Stimulated activated naive B cell treated with anti-CD40 and anti-IgM and Interleukin-4, amounts not matched to agents 10 μg/mL and 1 μg/mL and 100 μg/mL, for 72 hours (primary cell): Measurements from ENCODE around the gene CTDSP1.
A peak's percentile ranks its signal among the peaks of the same experiment; 100 is the strongest.

Experiments
- ATAC-seq, 2 donors: fragments of 150-1000 bp; cut with Tn5 transposase; replicated peaks; 2 replicates each; pipeline ENCODE4 v1.10.0; 2021; ENCODE audit warnings: moderate library complexity in 1 of 2
- DNase-seq: peaks from one replicate; pipeline ENCODE4 v3.0.0; 2021
- H3K27ac Mint-ChIP-seq: one replicate; pipeline ENCODE4 v1.8.0; 2022; ENCODE audit warnings: mild to moderate bottlenecking, mixed read lengths
- H3K27me3 Mint-ChIP-seq, 2 donors: one replicate each; pipeline ENCODE4 v1.8.0; 2022; ENCODE audit warnings: mixed read lengths in 2 of 2
- H3K36me3 Mint-ChIP-seq, 2 donors: one replicate each; pipeline ENCODE4 v1.8.0; 2022; ENCODE audit warnings: mixed read lengths in 2 of 2, mild to moderate bottlenecking in 1 of 2
- H3K4me1 Mint-ChIP-seq, 2 donors: one replicate each; pipeline ENCODE4 v1.8.0; 2022; ENCODE audit warnings: mixed read lengths in 2 of 2, mild to moderate bottlenecking in 1 of 2
- H3K4me3 Mint-ChIP-seq, 2 donors: one replicate each; pipeline ENCODE4 v1.8.0; 2022; ENCODE audit warnings: mild to moderate bottlenecking in 2 of 2, mixed read lengths in 2 of 2, moderate library complexity in 1 of 2
- H3K9me3 Mint-ChIP-seq, 2 donors: one replicate each; pipeline ENCODE4 v1.8.0; 2022; ENCODE audit warnings: mixed read lengths in 2 of 2, mild to moderate bottlenecking in 1 of 2

The CTDSP1 gene

DNA sequence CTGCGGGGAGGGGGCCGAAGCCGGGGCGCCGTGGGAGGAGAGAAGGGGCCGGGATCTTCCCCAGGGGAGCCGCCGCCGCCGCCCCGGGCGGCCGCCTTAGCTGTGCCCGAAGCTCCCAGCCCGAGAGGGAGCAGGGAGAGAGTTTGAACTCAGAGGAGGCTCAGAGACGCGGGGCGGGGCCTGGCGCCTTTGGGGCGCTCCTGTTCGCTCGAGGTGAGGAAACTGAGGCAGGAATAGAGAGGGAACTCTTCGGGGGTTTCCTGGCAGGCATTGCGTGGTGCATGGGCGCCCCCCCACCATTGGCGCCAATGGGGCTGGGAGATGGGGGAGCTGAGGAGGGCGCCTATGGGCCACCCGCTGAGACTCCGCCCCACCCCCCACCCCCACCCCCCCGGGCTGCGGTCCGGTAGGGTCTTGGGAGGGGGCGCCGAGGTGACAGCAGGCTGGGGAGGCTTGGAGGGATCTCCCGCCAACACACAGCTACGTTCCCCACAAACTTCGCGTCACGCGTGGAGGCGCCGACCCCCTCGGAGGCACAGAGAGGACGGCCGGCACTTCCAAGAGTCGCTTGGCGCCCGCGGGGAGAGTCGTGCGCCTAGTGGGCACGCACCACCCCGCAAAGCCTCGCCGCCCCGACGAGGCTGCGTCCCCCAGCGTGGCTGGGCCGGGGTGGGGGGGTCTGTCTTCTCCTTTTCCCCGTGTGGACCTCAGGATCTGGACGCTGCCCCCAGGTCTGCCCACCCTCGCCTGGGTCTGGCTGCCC, 680 bp downstream of the CTDSP1 start:
- Mint-ChIP-seq H3K4me3 (peak overlapping the region; percentile 96 to 99), H3K4me1 (peaks cover 49 to 87% of the 10 kb centered on the region in 2 donors), H3K9me3 (no peaks in the 10 kb centered on the region), H3K27ac (peak overlapping the region; percentile 96), H3K36me3 (peaks cover 20 to 23% of the 10 kb centered on the region in 2 donors), H3K27me3 (peaks cover 0 to 7% of the 10 kb centered on the region in 2 donors)
- DNase-seq (no peak), ATAC-seq (peak in 1 of 2 donors; percentile 5)

DNA sequence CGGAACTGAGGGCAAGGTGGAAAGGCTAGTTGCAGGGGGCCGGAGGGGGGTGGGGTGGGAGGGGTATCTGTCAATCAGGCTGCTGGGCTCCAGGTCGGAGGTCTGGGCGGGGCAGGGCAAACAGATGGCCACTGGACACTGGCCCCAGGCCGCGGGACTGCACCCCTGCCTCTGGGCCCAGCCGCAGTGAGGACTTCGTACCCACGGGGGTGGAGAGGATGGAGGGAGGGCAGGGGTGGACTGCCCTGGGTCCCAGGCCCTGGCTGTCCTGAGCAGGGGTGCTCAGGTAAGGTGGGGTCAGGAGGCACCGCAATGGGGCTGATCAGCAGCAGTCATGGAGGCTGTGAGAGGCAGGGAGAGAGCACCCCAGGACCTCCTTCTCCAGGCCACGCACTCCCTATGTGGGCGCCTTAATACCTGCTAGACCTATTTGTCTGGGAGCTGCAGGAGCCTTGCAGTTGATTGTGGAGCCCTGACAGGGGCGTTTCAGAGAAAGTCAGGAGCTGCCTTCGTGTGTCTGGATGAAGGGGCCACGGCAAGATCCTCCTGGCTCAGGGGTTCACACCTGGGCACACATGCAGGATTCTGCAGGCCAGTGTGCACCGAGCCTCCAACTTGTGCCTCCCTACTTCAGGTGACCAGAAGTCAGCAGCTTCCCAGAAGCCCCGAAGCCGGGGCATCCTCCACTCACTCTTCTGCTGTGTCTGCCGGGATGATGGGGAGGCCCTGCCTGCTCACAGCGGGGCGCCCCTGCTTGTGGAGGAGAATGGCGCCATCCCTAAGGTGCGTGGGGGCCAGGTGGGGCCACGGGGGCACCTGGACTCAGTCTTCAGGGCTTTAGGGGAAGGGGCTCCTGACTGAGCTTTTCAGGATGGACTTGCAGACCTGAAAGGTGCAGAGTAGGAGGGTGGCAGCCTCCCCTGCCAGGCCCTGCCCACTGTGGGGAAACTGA, 1.5 kb downstream of the CTDSP1 start:
- H3K27me3 Mint-ChIP-seq = peaks cover 0 to 7% of the 10 kb centered on the region in 2 donors
- DNase-seq (no peak), ATAC-seq (no peak)
- peaks cover 52 to 87% of the 10 kb centered on the region in 2 donors for H3K4me1 Mint-ChIP-seq
- peak overlapping the region; percentile 71 for H3K27ac Mint-ChIP-seq
- H3K36me3 Mint-ChIP-seq = peaks cover 20 to 23% of the 10 kb centered on the region in 2 donors
- no peaks in the 10 kb centered on the region for H3K9me3 Mint-ChIP-seq
- peak overlapping the region; percentile 96 to 99 for H3K4me3 Mint-ChIP-seq

DNA sequence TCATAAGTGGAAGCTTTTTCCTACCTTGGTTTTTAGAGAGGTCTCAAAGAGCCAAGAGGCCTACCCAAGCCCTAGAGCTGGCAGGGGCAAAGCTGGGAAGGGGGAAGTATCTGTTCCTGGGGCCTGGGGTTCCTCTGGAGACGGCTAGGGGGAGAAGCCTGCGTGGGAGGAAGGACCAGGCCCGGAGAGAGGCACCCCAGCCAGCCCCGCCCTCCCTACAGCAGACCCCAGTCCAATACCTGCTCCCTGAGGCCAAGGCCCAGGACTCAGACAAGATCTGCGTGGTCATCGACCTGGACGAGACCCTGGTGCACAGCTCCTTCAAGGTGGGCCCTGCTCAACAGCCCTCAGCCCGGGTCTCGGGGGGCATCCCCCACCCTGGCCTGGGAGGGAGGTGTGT, 2.2 kb downstream of the CTDSP1 start:
- H3K27me3 Mint-ChIP-seq = peaks cover 0 to 7% of the 10 kb centered on the region in 2 donors
- ATAC-seq (no peak), DNase-seq (no peak)
- H3K36me3 Mint-ChIP-seq = peaks cover 20 to 23% of the 10 kb centered on the region in 2 donors
- H3K9me3 Mint-ChIP-seq = no peaks in the 10 kb centered on the region
- peaks cover 51 to 86% of the 10 kb centered on the region in 2 donors for H3K4me1 Mint-ChIP-seq
- H3K27ac Mint-ChIP-seq = peak overlapping the region; percentile 71
- peak overlapping the region; percentile 96 to 99 for H3K4me3 Mint-ChIP-seq

DNA sequence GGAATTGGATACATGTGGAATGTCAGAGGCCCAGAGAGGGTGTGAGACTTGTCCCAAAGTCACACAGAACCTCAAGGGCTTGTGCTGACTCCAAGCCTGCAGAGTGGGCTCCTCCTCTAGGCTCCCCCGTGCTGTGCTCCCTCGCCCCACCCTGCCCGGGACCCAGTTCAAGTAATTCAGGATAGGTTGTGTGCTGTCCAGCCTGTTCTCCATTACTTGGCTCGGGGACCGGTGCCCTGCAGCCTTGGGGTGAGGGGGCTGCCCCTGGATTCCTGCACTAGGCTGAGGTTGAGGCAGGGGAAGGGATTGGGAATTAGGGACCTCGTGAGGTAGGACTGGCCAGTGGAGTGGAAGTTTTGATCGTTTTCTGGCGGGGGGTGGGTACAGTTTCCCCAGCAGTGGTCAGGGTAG, 2.8 kb downstream of the CTDSP1 start:
- ATAC-seq = no peak
- H3K36me3 Mint-ChIP-seq = peaks cover 20 to 23% of the 10 kb centered on the region in 2 donors
- H3K4me1 Mint-ChIP-seq = peaks cover 51 to 86% of the 10 kb centered on the region in 2 donors
- no peak for DNase-seq
- no peak overlapping the region for H3K4me3 Mint-ChIP-seq
- peaks cover 0 to 6% of the 10 kb centered on the region in 2 donors for H3K27me3 Mint-ChIP-seq
- H3K9me3 Mint-ChIP-seq = no peaks in the 10 kb centered on the region
- H3K27ac Mint-ChIP-seq = peak overlapping the region; percentile 59

DNA sequence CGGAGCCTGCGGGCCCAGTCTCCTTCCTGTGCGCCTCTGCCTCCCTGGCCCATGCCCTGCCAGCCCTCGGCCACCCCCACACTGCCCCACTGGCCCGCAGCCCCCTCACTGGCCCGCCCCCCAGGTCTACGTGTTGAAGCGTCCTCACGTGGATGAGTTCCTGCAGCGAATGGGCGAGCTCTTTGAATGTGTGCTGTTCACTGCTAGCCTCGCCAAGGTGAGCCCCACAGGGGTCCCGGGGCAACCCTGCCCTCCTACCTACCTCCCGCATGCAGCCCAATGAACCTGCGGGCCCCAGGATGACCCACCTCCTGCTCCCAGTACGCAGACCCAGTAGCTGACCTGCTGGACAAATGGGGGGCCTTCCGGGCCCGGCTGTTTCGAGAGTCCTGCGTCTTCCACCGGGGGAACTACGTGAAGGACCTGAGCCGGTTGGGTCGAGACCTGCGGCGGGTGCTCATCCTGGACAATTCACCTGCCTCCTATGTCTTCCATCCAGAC, 3.3 kb downstream of the CTDSP1 start:
- Mint-ChIP-seq H3K27ac (no peak overlapping the region), H3K4me3 (no peak overlapping the region), H3K27me3 (peaks cover 0 to under 1% of the 10 kb centered on the region in 2 donors), H3K4me1 (peaks cover 49 to 86% of the 10 kb centered on the region in 2 donors), H3K36me3 (peaks cover 20 to 23% of the 10 kb centered on the region in 2 donors), H3K9me3 (no peaks in the 10 kb centered on the region)
- ATAC-seq = no peak
- no peak for DNase-seq

DNA sequence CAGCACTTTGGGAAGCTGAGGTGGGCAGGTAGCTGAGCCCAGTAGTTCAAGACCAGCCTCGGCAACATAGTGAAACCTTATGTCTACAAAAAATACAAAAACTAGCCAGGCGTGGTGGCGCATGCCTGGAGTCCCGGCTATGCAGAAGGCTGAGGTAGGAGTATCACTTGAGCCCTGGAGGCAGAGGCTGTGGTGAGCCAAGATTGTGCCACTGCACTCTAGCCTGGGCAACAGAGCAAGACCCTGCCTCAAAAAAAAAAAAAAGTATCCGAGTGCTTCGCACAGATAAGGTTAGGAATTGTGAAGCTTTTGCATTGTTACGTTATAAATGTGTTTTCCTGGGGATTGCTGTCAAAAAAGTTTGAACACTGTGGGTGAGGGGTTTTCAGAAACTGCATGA, 4.1 kb downstream of the CTDSP1 start:
- DNase-seq (no peak), ATAC-seq (no peak)
- peaks cover 51 to 82% of the 10 kb centered on the region in 2 donors for H3K4me1 Mint-ChIP-seq
- no peak overlapping the region for H3K27ac Mint-ChIP-seq
- no peak overlapping the region for H3K4me3 Mint-ChIP-seq
- no peaks in the 10 kb centered on the region for H3K9me3 Mint-ChIP-seq
- no peaks in the 10 kb centered on the region for H3K27me3 Mint-ChIP-seq
- peaks cover 20 to 23% of the 10 kb centered on the region in 2 donors for H3K36me3 Mint-ChIP-seq

DNA sequence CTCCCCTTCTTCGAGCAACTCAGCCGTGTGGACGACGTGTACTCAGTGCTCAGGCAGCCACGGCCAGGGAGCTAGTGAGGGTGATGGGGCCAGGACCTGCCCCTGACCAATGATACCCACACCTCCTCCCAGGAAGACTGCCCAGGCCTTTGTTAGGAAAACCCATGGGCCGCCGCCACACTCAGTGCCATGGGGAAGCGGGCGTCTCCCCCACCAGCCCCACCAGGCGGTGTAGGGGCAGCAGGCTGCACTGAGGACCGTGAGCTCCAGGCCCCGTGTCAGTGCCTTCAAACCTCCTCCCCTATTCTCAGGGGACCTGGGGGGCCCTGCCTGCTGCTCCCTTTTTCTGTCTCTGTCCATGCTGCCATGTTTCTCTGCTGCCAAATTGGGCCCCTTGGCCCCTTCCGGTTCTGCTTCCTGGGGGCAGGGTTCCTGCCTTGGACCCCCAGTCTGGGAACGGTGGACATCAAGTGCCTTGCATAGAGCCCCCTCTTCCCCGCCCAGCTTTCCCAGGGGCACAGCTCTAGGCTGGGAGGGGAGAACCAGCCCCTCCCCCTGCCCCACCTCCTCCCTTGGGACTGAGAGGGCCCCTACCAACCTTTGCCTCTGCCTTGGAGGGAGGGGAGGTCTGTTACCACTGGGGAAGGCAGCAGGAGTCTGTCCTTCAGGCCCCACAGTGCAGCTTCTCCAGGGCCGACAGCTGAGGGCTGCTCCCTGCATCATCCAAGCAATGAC, 4.8 kb downstream of the CTDSP1 start:
- peak overlapping the region; percentile 39 for H3K27ac Mint-ChIP-seq
- no peaks in the 10 kb centered on the region for H3K27me3 Mint-ChIP-seq
- peaks cover 51 to 78% of the 10 kb centered on the region in 2 donors for H3K4me1 Mint-ChIP-seq
- no peak for ATAC-seq
- H3K36me3 Mint-ChIP-seq = peaks cover 20 to 23% of the 10 kb centered on the region in 2 donors
- no peak for DNase-seq
- no peak overlapping the region for H3K4me3 Mint-ChIP-seq
- H3K9me3 Mint-ChIP-seq = no peaks in the 10 kb centered on the region

DNA sequence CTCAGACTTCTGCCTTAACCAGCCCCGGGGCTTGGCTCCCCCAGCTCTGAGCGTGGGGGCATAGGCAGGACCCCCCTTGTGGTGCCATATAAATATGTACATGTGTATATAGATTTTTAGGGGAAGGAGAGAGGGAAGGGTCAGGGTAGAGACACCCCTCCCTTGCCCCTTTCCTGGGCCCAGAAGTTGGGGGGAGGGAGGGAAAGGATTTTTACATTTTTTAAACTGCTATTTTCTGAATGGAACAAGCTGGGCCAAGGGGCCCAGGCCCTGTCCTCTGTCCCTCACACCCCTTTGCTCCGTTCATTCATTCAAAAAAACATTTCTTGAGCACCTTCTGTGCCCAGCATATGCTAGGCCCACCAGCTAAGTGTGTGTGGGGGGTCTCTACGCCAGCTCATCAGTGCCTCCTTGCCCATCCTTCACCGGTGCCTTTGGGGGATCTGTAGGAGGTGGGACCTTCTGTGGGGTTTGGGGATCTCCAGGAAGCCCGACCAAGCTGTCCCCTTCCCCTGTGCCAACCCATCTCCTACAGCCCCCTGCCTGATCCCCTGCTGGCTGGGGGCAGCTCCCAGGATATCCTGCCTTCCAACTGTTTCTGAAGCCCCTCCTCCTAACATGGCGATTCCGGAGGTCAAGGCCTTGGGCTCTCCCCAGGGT, 5.5 kb downstream of the CTDSP1 start:
- DNase-seq (no peak), ATAC-seq (no peak)
- peaks cover 51 to 75% of the 10 kb centered on the region in 2 donors for H3K4me1 Mint-ChIP-seq
- peaks cover 20 to 23% of the 10 kb centered on the region in 2 donors for H3K36me3 Mint-ChIP-seq
- peak overlapping the region; percentile 77 for H3K27ac Mint-ChIP-seq
- H3K9me3 Mint-ChIP-seq = no peaks in the 10 kb centered on the region
- H3K27me3 Mint-ChIP-seq = no peaks in the 10 kb centered on the region
- H3K4me3 Mint-ChIP-seq = peak overlapping the region; percentile 79 to 87

DNA sequence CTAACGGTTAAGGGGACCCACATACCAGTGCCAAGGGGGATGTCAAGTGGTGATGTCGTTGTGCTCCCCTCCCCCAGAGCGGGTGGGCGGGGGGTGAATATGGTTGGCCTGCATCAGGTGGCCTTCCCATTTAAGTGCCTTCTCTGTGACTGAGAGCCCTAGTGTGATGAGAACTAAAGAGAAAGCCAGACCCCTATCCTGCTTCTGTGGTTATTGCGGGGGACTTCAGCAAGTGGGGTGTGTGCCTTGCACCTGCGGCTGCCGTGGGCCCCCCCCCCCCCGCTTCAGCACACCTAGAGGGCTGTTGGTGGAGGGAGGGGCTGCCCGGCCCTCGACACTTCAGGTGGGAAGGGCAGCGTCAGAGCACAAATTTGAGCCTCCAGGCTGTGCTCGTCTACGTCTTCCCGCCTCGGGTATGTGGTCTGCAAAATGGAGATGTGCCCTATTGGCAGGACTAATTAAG, 6.1 kb downstream of the CTDSP1 start:
- no peaks in the 10 kb centered on the region for H3K27me3 Mint-ChIP-seq
- H3K4me1 Mint-ChIP-seq = peaks cover 51 to 72% of the 10 kb centered on the region in 2 donors
- peak overlapping the region; percentile 79 to 87 for H3K4me3 Mint-ChIP-seq
- ATAC-seq (peak in 1 of 2 donors; percentile 28), DNase-seq (no peak)
- H3K9me3 Mint-ChIP-seq = no peaks in the 10 kb centered on the region
- peaks cover 20 to 23% of the 10 kb centered on the region in 2 donors for H3K36me3 Mint-ChIP-seq
- H3K27ac Mint-ChIP-seq = peak overlapping the region; percentile 77

DNA sequence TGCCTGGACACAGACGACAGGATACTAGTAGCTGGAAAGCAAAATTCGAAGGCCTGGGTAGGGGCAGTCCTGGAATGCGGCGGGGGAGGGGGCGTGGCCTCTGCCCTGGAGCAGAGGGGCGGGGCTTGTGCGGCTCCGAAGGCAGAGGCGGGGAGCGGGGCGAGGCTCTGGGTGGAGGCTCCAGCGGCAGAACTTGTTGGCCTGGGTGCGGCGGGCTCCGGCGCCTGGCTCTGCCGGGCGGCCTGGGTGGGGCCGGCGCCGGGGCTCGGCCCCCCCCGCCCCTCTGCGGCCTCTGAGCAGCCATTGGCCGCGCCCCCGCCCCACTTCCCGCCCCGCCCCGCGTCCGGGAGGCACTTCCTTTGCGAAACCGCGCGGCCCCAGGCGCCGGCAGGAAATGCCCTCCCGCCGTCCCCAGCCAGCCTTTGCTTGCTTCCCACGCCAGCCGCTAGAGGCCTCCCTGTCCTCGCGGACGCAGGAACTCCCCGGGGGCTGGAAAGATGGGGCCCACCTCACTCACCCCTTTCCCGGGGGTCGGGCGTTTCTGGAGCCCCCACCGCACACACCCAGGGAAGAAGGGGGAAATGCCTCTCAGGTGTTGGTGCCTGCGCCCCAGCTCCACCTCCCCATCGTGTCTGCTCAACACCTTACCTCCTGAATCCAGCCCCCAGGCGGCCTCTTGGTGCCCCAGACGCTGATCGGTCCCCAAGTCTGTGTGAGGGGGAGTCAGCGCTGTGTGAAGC, 6.7 kb downstream of the CTDSP1 start:
- ATAC-seq (peak; percentile 81), DNase-seq (peak; percentile 85)
- Mint-ChIP-seq H3K9me3 (no peaks in the 10 kb centered on the region), H3K36me3 (peaks cover 20 to 23% of the 10 kb centered on the region in 2 donors), H3K4me1 (peaks cover 45 to 66% of the 10 kb centered on the region in 2 donors), H3K4me3 (peak overlapping the region; percentile 79 to 87), H3K27ac (peak overlapping the region; percentile 77), H3K27me3 (no peaks in the 10 kb centered on the region)

DNA sequence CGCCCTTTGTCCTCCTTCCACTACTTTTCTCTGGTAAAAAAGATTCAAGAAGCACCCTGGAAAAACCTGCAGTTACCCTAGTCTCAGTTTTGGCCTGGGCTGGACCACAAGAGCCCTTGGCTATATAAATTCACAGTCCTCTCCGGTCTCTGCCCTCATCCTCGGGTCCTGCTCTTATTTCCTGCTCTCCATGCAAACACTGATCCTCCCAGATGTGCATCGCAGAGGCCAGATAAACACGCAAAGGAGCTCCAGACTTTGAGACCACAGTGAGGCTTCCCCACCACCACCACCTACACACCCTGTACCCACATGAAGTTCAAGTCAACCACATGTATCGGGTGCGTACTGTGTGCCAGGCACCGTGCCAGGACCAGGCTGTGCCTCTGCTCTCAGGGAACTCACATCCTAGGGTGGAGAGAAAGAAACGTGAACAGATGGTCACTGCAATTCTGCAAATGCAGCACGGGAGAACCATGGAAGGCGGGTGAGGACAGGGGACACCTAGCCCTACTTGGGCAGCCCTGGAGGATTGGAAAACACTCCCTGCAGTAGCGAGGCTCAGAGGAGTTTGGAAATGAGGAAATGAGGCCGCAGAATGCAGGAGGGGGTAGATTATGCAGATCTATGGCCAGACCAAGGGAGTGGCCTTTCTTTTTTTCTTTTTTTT, 7.4 kb downstream of the CTDSP1 start:
- peaks cover 41 to 59% of the 10 kb centered on the region in 2 donors for H3K4me1 Mint-ChIP-seq
- no peaks in the 10 kb centered on the region for H3K27me3 Mint-ChIP-seq
- no peaks in the 10 kb centered on the region for H3K9me3 Mint-ChIP-seq
- DNase-seq (peak; percentile 51), ATAC-seq (peak; percentile 51 to 62)
- H3K27ac Mint-ChIP-seq = peak overlapping the region; percentile 72
- peaks cover 20 to 23% of the 10 kb centered on the region in 2 donors for H3K36me3 Mint-ChIP-seq
- peak overlapping the region; percentile 78 to 79 for H3K4me3 Mint-ChIP-seq

DNA sequence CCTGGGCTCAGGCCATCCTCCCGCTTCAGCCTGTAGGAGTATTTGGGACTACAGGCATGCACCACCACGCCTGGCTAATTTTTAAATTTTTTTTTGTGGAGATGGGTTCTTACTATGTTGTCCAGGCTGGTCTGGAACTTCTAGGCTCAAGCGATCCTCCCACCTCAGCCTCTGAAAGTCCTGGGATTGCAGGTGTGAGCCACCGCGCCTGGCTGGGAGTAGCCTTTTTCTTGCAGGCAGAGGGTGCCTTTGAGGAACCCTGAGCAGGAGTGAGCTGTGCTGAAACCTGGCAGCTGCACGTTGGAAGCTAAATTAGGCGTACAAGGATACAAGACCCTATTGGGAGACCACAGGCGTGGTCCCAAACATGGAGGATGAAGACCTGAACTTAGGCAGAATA, 8.0 kb downstream of the CTDSP1 start:
- Mint-ChIP-seq H3K27ac (peak overlapping the region; percentile 56), H3K4me3 (no peak overlapping the region)
- no peak for DNase-seq

More for the DNA sequence above, 8.0 kb downstream of the CTDSP1 start:
- peaks cover 36 to 55% of the 10 kb centered on the region in 2 donors for H3K4me1 Mint-ChIP-seq
- H3K36me3 Mint-ChIP-seq = peaks cover 15 to 18% of the 10 kb centered on the region in 2 donors
- no peaks in the 10 kb centered on the region for H3K9me3 Mint-ChIP-seq
- ATAC-seq = no peak
- no peaks in the 10 kb centered on the region for H3K27me3 Mint-ChIP-seq
